EH (cell line): ENCODE measurements around the gene C1orf210.

Experiments
- DNase-seq: peaks from one replicate; pipeline ENCODE4 v3.0.0-alpha.2; 2015; ENCODE audit warnings: low read depth

Gene C1orf210

DNA sequence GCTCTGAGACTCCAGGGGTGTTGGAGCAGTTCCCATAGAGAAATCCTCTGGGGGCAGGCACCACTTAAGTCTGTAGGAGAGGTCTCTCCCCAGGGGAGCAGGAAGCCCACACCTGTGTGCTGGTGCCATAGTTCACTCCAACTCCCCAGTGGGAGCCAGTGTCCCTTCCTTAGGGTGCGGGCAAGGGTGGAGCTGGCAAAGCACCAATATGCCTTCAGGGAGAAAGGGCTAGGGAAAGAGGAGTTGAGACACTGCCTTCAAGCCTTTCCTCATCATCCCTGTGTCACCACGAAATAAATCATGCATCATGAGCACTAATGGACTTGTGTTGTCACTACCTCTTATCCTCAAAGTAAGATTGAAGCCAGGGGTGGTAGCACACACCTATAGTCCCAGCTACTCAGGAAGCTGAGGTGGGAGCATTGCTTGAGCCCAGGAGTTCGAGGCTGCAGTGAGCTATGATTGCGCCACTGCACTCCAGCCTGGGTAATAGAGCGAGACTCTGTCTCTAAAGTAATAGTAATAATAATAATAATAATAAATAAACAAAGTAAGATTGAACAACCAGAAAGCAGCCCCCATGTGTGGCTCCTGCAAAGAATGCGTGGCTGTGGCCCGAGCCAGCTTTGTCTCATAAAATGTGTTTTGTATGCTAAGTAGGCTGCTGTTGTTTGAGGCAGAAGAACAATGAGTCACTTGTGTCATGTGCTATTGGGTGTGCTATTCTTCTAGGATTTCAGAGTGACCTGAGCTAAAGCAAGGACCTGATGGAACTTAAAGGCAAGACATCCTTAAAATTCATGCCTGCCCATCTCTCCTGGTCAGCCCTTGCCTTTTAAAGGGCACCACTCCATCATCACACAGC lies 8.7 kb upstream of the C1orf210 start:
- peak; percentile 58 for DNase-seq

DNA sequence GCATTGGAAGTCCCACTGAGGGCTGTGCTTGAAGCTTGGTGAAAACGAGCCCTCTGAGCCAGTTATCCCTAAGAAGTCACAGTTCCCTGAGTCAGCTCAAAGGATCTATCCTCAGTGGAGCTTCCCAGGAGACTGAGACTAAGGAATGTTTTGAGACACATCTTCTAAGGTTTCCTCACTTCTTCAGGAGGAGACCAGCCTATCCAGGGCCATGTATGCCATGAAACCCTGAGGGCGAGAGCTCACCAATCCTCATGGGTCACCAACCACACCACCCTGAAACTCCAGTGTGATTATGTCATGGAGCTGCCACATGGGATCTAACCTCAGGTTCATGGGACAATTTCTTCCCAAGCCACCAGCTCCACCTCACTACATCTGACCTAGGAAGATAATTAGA lies 7.8 kb upstream of the C1orf210 start:
- peak; percentile 48 for DNase-seq

DNA sequence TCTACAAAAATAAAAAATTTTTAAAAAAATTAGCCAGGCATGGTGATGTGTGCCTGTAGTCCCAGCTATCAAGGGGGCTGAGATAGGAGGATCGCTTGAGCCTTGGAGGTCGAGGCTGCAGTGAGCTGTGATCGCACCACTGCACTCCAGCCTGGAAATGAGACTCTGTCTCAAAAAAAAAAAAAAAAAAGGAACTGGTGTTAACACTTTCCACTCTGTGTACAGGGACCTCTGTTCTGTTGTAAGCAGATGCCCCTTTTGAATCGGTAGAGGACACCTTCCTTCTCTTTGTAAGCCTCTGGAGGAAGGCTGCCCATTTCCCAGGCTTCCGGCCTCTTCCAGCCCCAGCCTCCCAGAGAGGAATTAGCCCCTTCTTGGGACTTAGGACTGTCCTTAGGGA lies 7.3 kb upstream of the C1orf210 start:
- DNase-seq, result no peak

DNA sequence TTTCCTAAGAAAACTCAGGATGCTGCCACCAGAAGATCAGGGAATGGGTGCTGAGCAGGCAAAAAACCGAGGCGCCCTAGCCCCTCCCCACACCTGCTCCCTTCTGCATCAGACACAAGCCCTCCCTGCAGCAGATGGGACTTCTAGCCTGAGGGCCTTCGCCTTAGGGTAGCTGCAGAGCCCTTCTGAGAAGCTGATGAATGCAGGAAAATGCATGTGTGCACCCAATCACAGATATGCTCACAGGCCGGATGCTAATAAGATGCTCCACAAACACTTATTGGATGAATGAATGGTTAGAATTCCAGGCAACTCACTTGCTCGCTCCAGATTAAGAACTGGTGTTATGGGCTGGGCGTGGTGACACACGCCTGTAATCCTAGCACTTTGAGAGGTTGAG lies 6.8 kb upstream of the C1orf210 start:
- DNase-seq, result no peak

DNA sequence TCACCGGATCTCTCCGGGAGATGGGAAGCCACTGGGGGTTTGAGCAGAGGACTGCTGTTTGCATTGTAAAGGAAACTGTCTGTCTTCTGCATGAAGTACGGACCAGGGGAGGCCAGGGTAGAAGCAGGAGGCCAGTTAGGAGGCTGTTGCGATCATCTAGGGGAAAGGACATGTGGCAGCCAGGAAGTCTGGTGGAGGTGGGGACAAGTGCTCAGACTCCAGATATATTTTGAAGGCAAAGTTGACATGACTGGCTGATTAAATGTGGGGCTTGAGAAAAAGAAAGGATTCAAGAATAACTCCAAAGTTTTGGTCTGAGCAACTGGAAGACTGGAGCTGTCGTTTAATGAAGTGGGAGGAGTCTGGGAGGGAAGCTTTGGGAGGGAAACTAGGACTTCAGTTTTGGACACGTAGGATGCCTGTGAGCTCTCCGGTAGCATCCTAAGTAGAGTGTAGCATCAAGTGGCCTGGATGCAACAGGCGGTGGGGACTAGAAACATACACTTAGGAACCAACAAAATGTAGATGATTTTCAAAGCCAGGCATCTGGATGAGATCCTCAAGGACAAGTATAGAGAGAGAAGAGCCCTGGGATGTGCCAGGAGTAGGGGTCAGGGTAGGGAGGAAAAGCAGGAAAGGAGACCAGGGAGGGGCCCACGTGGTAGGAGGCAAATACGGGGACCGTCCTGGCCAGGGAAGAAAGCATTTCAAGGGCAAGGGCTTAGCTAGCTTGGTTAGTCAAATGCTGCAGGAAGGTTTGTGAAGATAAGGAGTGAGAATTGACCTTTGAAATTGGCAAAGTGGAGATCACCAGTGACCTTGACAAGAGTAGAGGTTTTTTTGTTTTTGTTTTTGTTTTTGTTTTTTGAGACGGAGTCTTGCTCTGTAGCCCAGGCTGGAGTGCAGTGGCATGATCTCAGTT lies 3.7 kb upstream of the C1orf210 start:
- no peak for DNase-seq

DNA sequence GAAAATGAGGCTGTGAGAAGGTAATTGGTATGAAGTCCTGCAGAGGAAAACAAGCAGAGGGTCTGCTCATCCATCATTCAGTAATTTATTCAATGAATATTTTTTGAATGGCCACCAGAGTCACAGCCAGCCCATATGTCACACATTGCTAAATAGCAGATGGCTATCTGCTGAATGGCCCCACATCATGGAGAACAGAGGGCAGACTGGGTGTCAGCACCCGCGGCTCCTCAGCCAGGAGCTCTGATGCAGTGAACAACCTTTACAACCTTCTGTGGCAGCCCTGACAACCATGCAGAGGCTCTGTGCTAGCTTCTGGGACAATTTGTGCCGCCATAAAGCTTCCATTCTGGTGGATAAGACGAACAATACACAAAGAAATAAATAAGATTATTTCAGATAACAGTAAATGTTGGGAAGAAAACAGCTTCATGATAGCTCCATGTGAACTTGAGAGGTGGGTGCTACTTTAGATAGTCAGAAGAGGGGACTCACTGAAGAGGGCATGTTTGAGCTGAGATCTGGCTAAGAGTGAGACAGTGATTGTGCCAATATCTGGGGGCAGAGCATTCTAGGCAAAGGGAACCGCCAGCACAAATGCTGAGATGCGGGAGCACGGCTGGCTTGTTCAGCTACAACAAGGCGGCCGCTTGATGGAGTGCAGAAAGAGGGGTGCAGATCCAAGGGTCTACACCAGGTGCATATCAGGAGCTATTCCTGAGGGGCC lies 2.8 kb upstream of the C1orf210 start:
- no peak for DNase-seq

DNA sequence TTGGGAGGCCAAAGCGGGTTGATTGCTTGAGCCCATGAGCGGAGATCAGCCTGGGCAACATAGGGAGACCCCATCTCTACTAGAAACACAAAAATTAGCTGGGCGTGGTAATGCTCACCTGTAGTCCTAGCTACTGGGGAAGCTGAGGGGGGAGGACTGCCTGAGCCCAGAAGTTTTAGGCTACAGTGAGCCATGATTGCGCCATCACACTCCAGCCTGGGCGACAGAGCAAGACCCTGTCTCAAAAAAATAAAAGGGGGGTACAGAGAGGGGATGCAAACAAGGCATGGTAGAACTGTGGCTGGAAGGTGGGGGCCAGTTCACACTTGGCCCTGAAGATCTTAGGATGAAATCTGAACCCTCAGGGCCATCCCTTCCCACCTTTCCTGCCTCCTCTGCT lies 1.2 kb upstream of the C1orf210 start:
- no peak for DNase-seq

DNA sequence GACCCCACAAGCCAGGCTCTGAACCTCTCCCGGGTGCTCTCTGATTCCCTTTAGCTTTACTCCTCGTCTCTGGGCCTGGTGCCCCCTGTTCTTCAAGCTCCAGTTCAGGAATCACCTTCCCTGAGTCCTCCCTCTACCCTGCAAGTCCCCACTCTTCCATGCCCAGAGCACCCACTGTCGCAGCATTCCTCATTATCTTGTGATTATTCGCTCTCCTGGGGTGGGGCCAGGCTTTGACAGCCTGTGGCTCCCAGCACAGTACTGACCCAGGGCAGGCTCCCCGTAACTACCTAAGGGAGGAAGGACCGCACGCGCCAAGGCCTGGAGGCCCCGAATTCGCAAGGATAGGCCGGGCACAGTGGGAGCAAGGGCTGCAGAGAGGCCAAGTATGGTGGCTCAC lies 734 bp upstream of the C1orf210 start:
- DNase-seq, result no peak

DNA sequence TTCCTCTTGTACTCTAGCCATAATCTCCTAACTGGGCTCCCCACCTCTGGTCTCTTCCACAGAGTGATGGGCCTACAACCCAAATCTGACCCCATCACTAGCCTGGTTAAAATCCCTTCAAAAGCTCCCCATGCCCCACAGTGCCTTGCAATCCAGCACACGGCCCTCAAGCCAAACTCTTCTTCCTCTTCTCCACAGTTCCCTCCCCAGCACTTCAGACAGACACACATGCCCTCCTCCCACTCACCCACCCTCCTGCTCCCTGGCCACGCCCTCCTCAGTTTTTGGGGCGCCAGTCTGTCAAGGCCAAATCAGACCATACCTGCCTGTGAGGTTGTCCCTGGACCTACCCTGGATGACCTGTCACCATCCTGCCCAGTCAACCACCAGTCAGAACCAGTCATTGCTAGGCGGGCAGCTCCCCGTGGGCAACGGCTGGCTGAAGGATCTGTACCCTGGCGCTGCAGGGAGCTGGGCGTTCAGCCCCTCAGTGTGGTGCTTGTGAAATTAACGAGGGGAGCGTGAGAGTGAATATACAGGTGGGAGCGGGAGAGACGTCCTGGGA lies 753 bp downstream of the C1orf210 start:
- DNase-seq, result no peak

DNA sequence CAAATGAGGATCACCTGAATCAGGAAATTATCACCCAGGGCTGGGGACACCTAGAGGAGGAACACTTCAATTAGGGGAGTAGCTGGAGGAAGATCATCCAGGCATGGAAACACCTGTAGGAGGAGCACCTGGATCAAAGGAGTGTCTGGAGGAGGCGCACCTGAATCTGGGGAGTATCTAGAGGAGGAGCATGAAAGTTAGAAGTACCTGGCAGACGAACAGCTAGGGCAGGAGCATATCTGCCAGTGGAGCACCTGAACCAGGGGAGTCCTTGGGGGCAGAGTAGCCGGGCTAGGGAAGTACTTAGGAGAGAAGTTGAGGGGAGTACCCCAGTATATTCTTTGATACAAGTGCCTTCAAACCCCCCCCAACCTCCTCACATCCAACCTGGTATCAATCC lies 1.3 kb downstream of the C1orf210 start:
- no peak for DNase-seq

DNA sequence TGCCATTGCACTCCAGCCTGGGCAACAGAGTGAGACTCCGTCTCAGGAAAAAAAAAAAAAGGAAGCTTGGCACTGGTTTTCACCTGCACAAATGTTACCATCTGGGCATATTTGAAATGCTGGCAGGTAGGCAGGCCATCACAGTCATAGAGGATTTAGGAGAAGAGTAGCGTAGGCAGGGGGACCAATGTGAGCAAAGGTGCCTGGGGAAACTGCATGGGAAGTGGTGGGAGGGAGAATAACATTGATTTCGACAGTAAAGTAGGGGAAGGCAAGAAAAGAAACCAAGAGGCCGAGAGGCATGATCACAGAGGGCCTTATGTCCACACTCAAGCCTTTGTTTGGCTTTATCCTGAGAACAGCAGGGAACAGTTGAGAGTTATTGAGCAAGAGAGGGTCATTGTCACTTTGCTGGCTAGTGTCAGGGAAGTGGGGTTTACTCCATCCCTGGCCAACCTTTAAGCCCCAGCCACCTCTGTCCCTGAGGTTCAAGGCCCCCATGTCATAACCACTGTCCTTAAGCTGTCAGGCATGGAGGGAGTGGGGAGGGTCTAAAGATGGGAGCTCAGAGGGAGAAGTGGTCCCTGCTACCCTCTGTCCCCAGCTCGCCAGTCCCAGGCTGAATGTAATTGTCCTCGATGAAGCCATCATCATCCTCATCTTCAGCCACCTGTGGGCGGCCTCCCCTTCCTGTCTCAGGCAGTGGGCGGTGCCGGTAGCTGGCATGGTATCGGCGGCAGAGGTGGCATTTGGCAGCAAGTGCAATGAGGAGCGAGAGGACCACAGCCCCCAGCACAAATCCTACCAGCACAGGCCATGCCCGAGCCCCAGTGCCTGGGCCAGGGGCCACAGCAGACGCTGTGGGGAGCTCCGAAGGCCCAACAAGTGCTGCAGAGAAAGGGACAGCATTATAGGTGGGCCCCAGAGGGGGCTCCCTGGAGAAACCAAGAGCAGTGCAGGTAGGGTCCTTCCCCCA lies 2.9 kb downstream of the C1orf210 start:
- DNase-seq, result no peak

DNA sequence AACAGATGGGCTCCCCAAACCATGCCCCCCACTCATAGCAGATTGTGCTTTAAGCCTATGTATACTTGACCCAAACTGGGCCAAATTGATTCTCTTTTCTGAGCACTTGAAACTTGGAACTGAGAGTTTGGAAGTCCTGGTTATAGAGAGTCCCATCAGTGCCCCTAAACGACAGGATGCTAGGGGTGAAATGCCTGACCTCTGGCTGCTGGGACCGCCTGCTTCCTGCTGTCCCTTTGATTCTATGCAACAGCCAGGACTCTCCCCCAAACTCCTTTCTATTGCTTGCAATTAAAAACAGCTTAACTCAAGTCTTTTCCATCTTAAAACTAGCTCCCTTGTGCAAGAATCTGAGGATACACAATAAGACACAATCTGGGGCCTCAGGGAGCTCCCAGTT lies 4.7 kb downstream of the C1orf210 start:
- DNase-seq, result no peak

DNA sequence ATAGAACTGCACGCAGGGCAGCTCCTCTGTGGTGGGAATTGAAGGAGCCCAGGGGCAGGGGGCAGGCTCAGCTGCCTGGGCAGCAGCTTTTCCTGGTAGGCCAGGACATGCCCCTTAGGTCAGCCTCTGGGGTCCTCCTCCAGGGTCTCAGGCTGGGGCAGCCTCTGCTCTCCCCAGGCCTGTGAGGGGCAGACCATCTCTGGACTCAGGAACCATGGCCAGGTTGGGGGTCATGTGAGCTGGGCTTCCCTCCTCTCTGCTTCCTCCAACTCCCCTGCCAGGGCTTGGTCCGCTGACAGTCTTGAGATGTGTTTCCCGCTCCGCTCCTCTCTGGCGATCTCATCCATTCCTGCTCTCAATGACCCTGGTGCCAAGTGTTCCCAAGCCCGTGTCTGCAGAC lies 5.7 kb downstream of the C1orf210 start:
- DNase-seq, result no peak

DNA sequence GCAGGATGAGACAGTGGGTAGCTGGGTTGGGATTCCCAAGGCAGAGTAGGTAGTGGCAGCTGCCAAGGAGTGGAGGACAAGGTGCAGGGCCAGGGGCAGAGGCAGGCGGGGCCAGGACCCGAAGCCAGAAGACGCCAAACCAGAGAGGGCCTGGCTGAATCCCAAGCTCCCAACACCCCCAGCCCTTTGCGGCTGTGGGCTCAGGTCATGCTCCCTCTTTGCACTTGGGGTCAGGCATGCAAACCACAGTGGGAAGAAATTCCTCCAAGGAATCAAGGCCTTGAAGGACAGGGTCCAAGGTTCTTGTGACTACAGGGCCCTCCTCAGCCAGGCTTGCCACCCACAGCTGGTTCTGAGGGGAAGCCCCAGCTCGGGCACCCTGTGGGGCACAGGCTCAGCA lies 6.2 kb downstream of the C1orf210 start:
- DNase-seq, result no peak

DNA sequence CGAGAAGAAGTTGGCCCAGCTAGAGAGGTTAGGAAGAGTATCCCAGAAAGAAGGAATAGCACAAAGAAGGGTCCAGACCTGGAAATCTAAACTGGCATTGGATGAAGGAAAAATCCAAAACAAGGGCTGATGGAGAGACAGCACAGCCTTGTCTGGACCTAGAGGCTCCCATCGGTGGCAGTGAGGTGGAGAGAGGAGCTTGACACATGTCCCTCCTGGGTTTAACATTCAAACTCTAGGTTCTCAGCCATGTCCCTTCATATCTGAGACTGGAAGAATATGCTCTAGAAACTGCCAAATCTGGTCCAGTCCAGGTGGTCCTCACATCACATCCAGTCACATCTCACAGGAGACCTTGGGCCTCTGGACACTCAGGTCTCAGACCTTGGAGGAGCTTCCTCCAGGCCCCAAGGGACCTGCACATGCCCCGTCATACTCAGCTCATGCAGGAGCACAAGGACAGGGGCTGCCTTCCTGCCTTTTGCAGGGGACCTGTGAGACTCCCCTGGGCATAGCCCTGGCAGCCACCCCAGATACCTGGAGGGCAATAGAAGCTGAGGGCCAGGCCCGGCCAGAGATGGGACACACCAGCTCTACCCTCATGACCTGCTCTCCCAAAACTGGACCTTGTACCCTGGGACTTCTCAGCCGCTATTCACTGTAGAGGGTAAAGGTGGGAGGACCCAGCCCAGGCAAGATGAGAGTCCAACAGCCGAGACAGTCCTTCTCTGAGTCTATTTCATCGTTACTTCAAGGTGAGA lies 8.1 kb downstream of the C1orf210 start:
- no peak for DNase-seq

DNA sequence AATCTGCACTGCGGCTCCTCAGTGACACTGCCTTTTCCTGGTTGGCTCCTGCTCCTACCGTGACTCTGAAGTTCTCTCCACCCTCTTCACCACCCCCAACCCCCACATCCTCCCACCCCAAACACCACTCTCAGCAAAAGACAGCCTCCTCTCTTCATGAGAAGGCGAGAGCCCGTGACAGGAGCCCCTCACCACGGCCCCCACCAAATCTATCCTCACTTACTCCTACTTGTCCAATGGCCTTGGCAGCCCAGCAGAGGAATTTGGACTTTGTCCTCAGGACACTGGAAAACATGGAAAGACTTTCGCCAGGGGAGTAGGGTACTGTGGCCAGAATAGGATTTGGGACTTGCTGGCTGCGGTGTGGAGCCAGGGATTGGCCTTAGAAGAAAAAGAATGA lies 8.7 kb downstream of the C1orf210 start:
- DNase-seq, result no peak

DNA sequence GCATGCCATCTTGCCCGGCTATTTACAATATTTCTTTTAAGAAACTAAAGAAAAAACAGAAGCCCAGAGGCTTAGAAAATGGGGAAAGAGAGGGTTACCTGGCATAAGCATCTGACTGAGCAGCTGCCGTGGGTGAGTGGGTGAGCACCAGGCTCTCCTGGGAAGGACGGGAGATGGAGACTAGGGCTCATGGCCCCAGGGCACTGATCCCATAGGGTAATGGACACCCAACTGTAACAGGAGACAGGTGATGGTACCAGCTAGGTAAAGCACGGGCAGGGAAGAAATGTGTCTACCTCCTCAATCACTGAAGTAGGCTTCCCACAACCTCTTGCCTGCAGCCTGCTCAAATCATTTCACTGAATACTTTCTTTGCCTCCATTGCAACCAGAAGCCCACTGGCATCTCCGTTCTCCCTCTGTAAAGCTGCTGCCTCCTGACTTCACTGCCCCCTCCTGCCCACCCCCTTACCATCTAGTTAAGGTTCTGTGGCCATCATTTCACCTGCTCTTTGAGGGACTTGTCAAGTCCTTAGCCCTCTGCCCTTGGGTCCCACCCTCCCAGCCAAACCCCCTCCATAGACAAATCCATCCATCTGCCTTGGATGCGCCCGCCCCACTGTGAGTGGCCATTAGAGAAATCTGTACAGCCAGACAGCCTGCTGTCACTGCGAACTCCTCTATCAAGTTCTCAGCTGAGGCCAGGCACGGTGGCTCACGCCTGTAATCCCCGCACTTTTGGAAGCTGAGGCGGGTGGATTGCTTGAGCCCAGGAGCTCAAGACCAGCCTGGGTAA lies 9.4 kb downstream of the C1orf210 start:
- no peak for DNase-seq

DNA sequence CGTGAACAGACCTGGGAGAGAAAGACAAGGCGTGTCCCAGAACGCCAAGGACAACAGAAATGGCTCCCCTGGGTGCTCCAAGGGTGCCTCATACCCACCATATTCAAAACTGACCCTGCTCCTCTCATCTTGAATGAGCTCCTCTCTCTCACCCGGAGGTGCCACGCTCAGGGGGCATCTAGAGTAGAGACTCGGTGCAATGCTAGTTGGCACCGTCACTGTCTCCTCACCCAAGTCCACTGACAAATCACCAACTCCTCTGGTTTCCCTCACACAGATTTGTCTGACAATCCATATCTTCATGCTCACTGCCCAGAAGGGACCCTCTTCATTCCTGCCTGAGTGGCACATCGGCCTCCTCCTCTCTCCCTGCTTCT lies 10.6 kb downstream of the C1orf210 start:
- DNase-seq, result no peak

DNA sequence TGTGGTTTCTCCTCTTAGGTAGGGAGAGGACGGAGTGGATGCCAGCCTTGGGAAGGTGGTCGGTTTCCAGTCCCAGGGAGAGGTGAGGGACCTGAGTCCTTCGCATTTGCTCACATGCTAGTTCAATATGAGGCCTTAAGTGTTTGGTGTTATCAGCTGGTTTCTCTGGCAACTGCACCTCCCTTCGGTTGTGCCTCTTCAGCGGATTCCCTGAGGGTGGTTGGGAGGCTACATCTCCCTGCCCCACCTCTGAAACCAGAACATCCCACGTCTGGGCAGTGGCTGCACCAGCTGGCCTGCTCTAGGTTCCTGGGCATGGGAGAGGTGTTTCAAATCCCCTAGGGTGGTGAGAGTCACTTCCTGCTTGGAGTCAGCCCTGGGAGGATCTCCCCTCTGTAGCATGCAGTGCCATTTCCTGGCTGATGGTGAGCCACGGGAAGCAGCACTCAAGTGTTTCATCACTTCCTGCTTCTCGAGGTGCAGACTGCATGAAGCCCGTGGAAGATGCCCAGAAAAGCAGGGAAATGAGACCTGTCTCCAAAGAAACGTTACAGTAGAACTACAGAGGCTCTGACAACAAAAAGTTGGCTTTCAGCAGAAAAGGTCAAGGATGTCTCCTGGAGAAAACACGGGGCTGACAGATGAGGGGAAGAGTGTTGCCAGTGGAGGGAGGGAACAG lies 11.1 kb downstream of the C1orf210 start:
- DNase-seq, result peak; percentile 69
